SH-SY5Y (cell line): ENCODE data around the gene CD83.

Experiments
- GATA2 ChIP-seq: IDR thresholded peaks from 2 replicates; pipeline ENCODE4 v1.6.1; 2011; ENCODE audit warnings: mild to moderate bottlenecking, low read depth, low read length
- GATA3 ChIP-seq: IDR thresholded peaks from 2 replicates; pipeline ENCODE4 v1.6.1; 2011; ENCODE audit warnings: low read depth, mild to moderate bottlenecking, low read length, moderate library complexity

DNA sequence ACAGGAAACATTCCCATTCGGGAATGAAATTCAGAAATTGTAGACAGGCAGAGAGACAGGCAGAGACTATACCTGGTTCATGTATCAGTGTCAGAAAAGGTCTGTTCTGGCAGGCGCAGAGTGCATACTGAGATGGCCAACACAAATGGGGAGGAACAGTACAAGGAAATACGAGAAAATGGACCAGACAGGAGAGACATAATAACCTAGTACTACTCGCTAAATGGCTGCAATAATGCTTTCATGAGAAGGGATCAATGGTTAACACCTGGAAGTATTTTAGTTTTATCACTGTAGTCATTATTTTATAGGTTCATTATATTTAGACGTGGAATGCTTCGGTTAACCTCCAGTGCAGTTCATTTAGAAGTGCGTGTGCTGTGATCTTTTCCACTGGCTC lies 58.9 kb downstream of the CD83 start:
- TF ChIP-seq GATA2 (no peak), GATA3 (no peak)
